PC-9 (cell line): ENCODE results near the gene ZNF429. TPM values are rescaled to one million over a fixed set of nuclear protein-coding genes. Genes with fewer than 3 reads are reported as not detected.

Experiments
- BruUV-seq: library from RNA; stranded (reverse); fragments of 400-500 nt; replicated peaks from 2 replicates; lab custom pipeline; 2021; lab: Mats Ljungman, UMichigan
- CTCF ChIA-PET: fragments of 300-600 bp; sonication (Branson Sonifier 250); formaldehyde crosslinking; loops from one replicate; lab custom pipeline; 2022; ENCODE audit warnings: antibody characterized with exemption; lab: Charles Lee
- POLR2A ChIA-PET: fragments of 300-600 bp; sonication (Branson Sonifier 250); formaldehyde crosslinking; loops from one replicate; lab custom pipeline; 2022; ENCODE audit warnings: antibody characterized with exemption; ENCODE audit not compliant: unreplicated experiment; lab: Charles Lee
- DNase-seq, 2 experiments: peaks; one replicate each; pipeline versions ENCODE4 v3.0.0 to v3.0.0-alpha.2; 2015 to 2022; ENCODE audit warnings: mixed read lengths in 1 of 2
- H2AFZ ChIP-seq: fragments of 200-600 bp; sonication (generic); 2 replicates; pipeline ENCODE4 v1.8.1; 2017; ENCODE audit warnings: antibody characterized with exemption
- H3F3A ChIP-seq: fragments of 200-600 bp; sonication (generic); 2 replicates; pipeline ENCODE4 v1.8.1; 2017; ENCODE audit warnings: antibody characterized with exemption, mild to moderate bottlenecking, low read depth; ENCODE audit not compliant: insufficient read depth
- H3K27ac ChIP-seq: fragments of 200-600 bp; sonication (generic); 2 replicates; pipeline ENCODE4 v1.6.1; 2016; ENCODE audit warnings: mixed run types
- H3K27me3 ChIP-seq: fragments of 200-600 bp; sonication (generic); 2 replicates; pipeline ENCODE4 v1.6.1; 2016; ENCODE audit warnings: low read depth, mixed run types; ENCODE audit not compliant: insufficient read depth
- H3K36me3 ChIP-seq: fragments of 200-600 bp; sonication (generic); 2 replicates; pipeline ENCODE4 v1.6.1; 2016; ENCODE audit warnings: low read depth, mixed run types
- H3K4me1 ChIP-seq: fragments of 200-600 bp; sonication (generic); replicated peaks from 2 replicates; pipeline ENCODE4 v1.6.1; 2016; ENCODE audit warnings: mixed run types; ENCODE audit not compliant: insufficient read depth
- H3K4me2 ChIP-seq: fragments of 200-600 bp; sonication (generic); 2 replicates; pipeline ENCODE4 v1.6.1; 2017; ENCODE audit warnings: mixed run types
- H3K4me3 ChIP-seq: fragments of 200-600 bp; sonication (generic); 2 replicates; pipeline ENCODE4 v1.6.1; 2016; ENCODE audit warnings: mixed run types
- H3K79me2 ChIP-seq: fragments of 200-600 bp; sonication (generic); 2 replicates; pipeline ENCODE4 v1.6.1; 2017; ENCODE audit warnings: low read depth, mixed run types
- H3K9me2 ChIP-seq: fragments of 200-600 bp; sonication (generic); 2 replicates; pipeline ENCODE4 v1.8.1; 2017; ENCODE audit warnings: mild to moderate bottlenecking; ENCODE audit not compliant: insufficient read depth
- H3K9me3 ChIP-seq: fragments of 200-600 bp; sonication (generic); 2 replicates; pipeline ENCODE4 v1.8.1; 2016; ENCODE audit warnings: low read depth; ENCODE audit not compliant: insufficient read depth
- H4K20me1 ChIP-seq: fragments of 200-600 bp; sonication (generic); 2 replicates; pipeline ENCODE4 v1.8.1; 2017; ENCODE audit not compliant: insufficient read depth
- CTCF ChIP-seq: fragments of 200-600 bp; sonication (generic); conservative IDR thresholded peaks from 2 replicates; pipeline ENCODE4 v1.6.1; 2017; ENCODE audit warnings: mixed run types, antibody characterized with exemption, mild to moderate bottlenecking, moderate library complexity
- EZH2 ChIP-seq: fragments of 200-600 bp; sonication (generic); IDR thresholded peaks from 2 replicates; pipeline ENCODE4 v1.8.0; 2017; ENCODE audit warnings: antibody characterized with exemption, low read depth
- intact Hi-C: fragments of 100-400 bp; cut with micrococcal nuclease; formaldehyde crosslinking; loops from one replicate; pipeline ENCODE4 v1.10.0; 2022; ENCODE audit not compliant: unreplicated experiment
- total RNA-seq: library from RNA; stranded (reverse); gene quantifications from 2 replicates; pipeline ENCODE4 v1.2.3, GENCODE V29; 2021

ZNF429 gene
- total RNA-seq, 1 experiment from 2014 or later, result 10.0 TPM

GRCh38 chr19:21587549-21587948 is 82.1 kb downstream of the ZNF429 start:
- no TSS peak for BruUV-seq
- no peaks in the 10 kb centered on the region; the same call in 1 of the 2 replicates for H3K9me3 ChIP-seq
- POLR2A ChIA-PET, result no interaction called here
- no peaks in the 10 kb centered on the region for H3F3A ChIP-seq
- H3K27ac ChIP-seq, result no peak overlapping the region
- peaks cover 7% of the 10 kb centered on the region; the same call in 1 of the 2 replicates for H3K4me1 ChIP-seq
- no peak overlapping the region for H3K4me3 ChIP-seq
- no peak overlapping the region for H2AFZ ChIP-seq
- H3K79me2 ChIP-seq, result no peaks in the 10 kb centered on the region
- intact Hi-C loops, result no loop called here
- no peaks in the 10 kb centered on the region for H3K9me2 ChIP-seq
- H3K27me3 ChIP-seq, result no peaks in the 10 kb centered on the region
- H3K4me2 ChIP-seq, result no peak overlapping the region
- no peaks in the 10 kb centered on the region for H4K20me1 ChIP-seq
- H3K36me3 ChIP-seq, result no peaks in the 10 kb centered on the region
- CTCF ChIA-PET, result no interaction called here
- TF ChIP-seq EZH2 (no peak), CTCF (no peak)
- DNase-seq, result no peak

GRCh38 chr19:21588065-21588601 is 82.7 kb downstream of the ZNF429 start:
- Histone ChIP-seq H3K36me3 (no peaks in the 10 kb centered on the region), H3K4me1 (peaks cover 7% of the 10 kb centered on the region; the same call in 1 of the 2 replicates), H4K20me1 (no peaks in the 10 kb centered on the region), H3F3A (no peaks in the 10 kb centered on the region), H3K4me3 (no peak overlapping the region), H3K9me3 (no peaks in the 10 kb centered on the region; the same call in 1 of the 2 replicates), H3K79me2 (no peaks in the 10 kb centered on the region), H3K27ac (no peak overlapping the region), H2AFZ (no peak overlapping the region), H3K4me2 (no peak overlapping the region), H3K9me2 (no peaks in the 10 kb centered on the region), H3K27me3 (no peaks in the 10 kb centered on the region)
- DNase-seq, result no peak
- CTCF ChIA-PET, result no interaction called here
- intact Hi-C loops, result no loop called here
- TF ChIP-seq CTCF, result no peak
- TF ChIP-seq EZH2, result no peak
- POLR2A ChIA-PET, result no interaction called here
- BruUV-seq, result no TSS peak

- H4K20me1 ChIP-seq, result no peaks in the 10 kb centered on the region
- no peak overlapping the region for H3K4me2 ChIP-seq
- ChIA-PET POLR2A (no interaction called here), CTCF (no interaction called here)
- no peak overlapping the region for H2AFZ ChIP-seq
- no peaks in the 10 kb centered on the region for H3K27me3 ChIP-seq
- intact Hi-C loops, result no loop called here
- no peaks in the 10 kb centered on the region for H3K36me3 ChIP-seq
- no peaks in the 10 kb centered on the region for H3F3A ChIP-seq
- H3K4me3 ChIP-seq, result no peak overlapping the region
- H3K4me1 ChIP-seq, result no peaks in the 10 kb centered on the region
- DNase-seq, result no peak
- no peaks in the 10 kb centered on the region for H3K9me2 ChIP-seq
- H3K79me2 ChIP-seq, result no peaks in the 10 kb centered on the region
- no TSS peak for BruUV-seq
- no peaks in the 10 kb centered on the region for H3K9me3 ChIP-seq
- no peak overlapping the region for H3K27ac ChIP-seq
- TF ChIP-seq CTCF (no peak), EZH2 (no peak)
Observed at GRCh38 chr19:21590867-21591266, 85.5 kb downstream of the ZNF429 start.
